H9 (cell line): ENCODE data around the gene CDAN1. TPM values are rescaled to one million over a fixed set of nuclear protein-coding genes. Genes with fewer than 3 reads are reported as not detected.
"Not testable (repeated sequence)": the region's sequence is repeated elsewhere in the genome, so short reads cannot be mapped to it uniquely, and the experiment has no call there.

Source experiments
- DNase-seq: peaks from one replicate; pipeline ENCODE4 v3.0.0-alpha.2; 2017
- H2AFZ ChIP-seq: one replicate; pipeline ENCODE4 v1.6.1; 2013; ENCODE audit warnings: mild to moderate bottlenecking, low read length, control low read depth, moderate library complexity
- H2AK5ac ChIP-seq: 2 replicates; pipeline ENCODE4 v1.6.1; 2013; ENCODE audit warnings: low read length, control low read depth, mixed read lengths; ENCODE audit not compliant: insufficient read length
- H2BK120ac ChIP-seq: one replicate; pipeline ENCODE4 v1.6.1; 2013; ENCODE audit warnings: low read depth, mild to moderate bottlenecking, low read length, control low read depth, inconsistent platforms; ENCODE audit not compliant: poor library complexity, severe bottlenecking
- H2BK12ac ChIP-seq: 2 replicates; pipeline ENCODE4 v1.6.1; 2013; ENCODE audit warnings: low read length, control low read depth, mixed read lengths, low read depth; ENCODE audit not compliant: insufficient read length
- H2BK15ac ChIP-seq: 2 replicates; pipeline ENCODE4 v1.6.1; 2013; ENCODE audit warnings: low read depth, low read length, control low read depth
- H2BK20ac ChIP-seq: one replicate; pipeline ENCODE4 v1.6.1; 2013; ENCODE audit warnings: low read depth, mild to moderate bottlenecking, low read length, control low read depth, inconsistent platforms; ENCODE audit not compliant: poor library complexity, severe bottlenecking
- H2BK5ac ChIP-seq: 2 replicates; pipeline ENCODE4 v1.6.1; 2013; ENCODE audit warnings: low read length, control low read depth, mixed read lengths; ENCODE audit not compliant: insufficient read length
- H3K14ac ChIP-seq: 2 replicates; pipeline ENCODE4 v1.6.1; 2013; ENCODE audit warnings: low read length, control low read depth; ENCODE audit not compliant: insufficient read depth
- H3K18ac ChIP-seq: 2 replicates; pipeline ENCODE4 v1.6.1; 2013; ENCODE audit warnings: low read depth, mild to moderate bottlenecking, mixed read lengths, low read length, control low read depth; ENCODE audit not compliant: insufficient read length
- H3K23ac ChIP-seq: 2 replicates; pipeline ENCODE4 v1.6.1; 2013; ENCODE audit warnings: low read length, control low read depth, mixed read lengths, low read depth; ENCODE audit not compliant: insufficient read length
- H3K23me2 ChIP-seq: 2 replicates; pipeline ENCODE4 v1.6.1; 2013; ENCODE audit warnings: low read depth, mild to moderate bottlenecking, mixed read lengths, low read length, control low read depth; ENCODE audit not compliant: insufficient read length, poor library complexity, severe bottlenecking
- H3K27ac ChIP-seq: 2 replicates; pipeline ENCODE4 v1.5.1; 2013; ENCODE audit warnings: low read length, control low read depth, mixed read lengths, low read depth; ENCODE audit not compliant: insufficient read length
- H3K27me3 ChIP-seq: 2 replicates; pipeline ENCODE4 v1.6.1; 2013; ENCODE audit warnings: low read length, control low read depth, inconsistent platforms; ENCODE audit not compliant: insufficient read depth
- H3K4ac ChIP-seq: 2 replicates; pipeline ENCODE4 v1.6.1; 2013; ENCODE audit warnings: low read depth, mild to moderate bottlenecking, control low read depth, inconsistent platforms, low read length, moderate library complexity
- H3K4me1 ChIP-seq: 2 replicates; pipeline ENCODE4 v1.6.1; 2013; ENCODE audit warnings: low read length, control low read depth, inconsistent platforms; ENCODE audit not compliant: insufficient read depth
- H3K4me2 ChIP-seq: 2 replicates; pipeline ENCODE4 v1.6.1; 2013; ENCODE audit warnings: low read length, control low read depth, mixed read lengths; ENCODE audit not compliant: insufficient read length, insufficient read depth
- H3K56ac ChIP-seq: 2 replicates; pipeline ENCODE4 v1.6.1; 2013; ENCODE audit warnings: low read depth, mild to moderate bottlenecking, mixed read lengths, low read length, control low read depth; ENCODE audit not compliant: insufficient read length
- H3K79me1 ChIP-seq: 2 replicates; pipeline ENCODE4 v1.6.1; 2013; ENCODE audit warnings: low read depth, mild to moderate bottlenecking, moderate library complexity, low read length, control low read depth, inconsistent platforms; ENCODE audit not compliant: insufficient read depth, poor library complexity, severe bottlenecking
- H3K79me2 ChIP-seq: 2 replicates; pipeline ENCODE4 v1.6.1; 2013; ENCODE audit warnings: low read length, control low read depth, inconsistent platforms; ENCODE audit not compliant: insufficient read depth
- H3K9ac ChIP-seq: 2 replicates; pipeline ENCODE4 v1.6.1; 2013; ENCODE audit warnings: low read length, control low read depth, mixed read lengths; ENCODE audit not compliant: insufficient read length; ENCODE audit errors: extremely low read depth
- H3K9me3 ChIP-seq: one replicate; pipeline ENCODE4 v1.6.1; 2013; ENCODE audit warnings: low read depth, low read length, inconsistent platforms; ENCODE audit not compliant: control insufficient read depth
- H3T11ph ChIP-seq: one replicate; pipeline ENCODE4 v1.6.1; 2013; ENCODE audit warnings: mild to moderate bottlenecking, low read length, control low read depth, inconsistent platforms
- H4K20me1 ChIP-seq: one replicate; pipeline ENCODE4 v1.6.1; 2013; ENCODE audit not compliant: control insufficient read depth, insufficient read length, insufficient read depth
- H4K5ac ChIP-seq: 2 replicates; pipeline ENCODE4 v1.6.1; 2013; ENCODE audit warnings: low read depth, mild to moderate bottlenecking, mixed read lengths, low read length, control low read depth; ENCODE audit not compliant: insufficient read length
- H4K8ac ChIP-seq: replicated peaks from 2 replicates; pipeline ENCODE4 v1.6.1; 2013; ENCODE audit warnings: low read length, control low read depth, mixed read lengths, low read depth; ENCODE audit not compliant: insufficient read length
- H4K91ac ChIP-seq: 2 replicates; pipeline ENCODE4 v1.6.1; 2013; ENCODE audit warnings: low read depth, mild to moderate bottlenecking, moderate library complexity, mixed read lengths, low read length, control low read depth; ENCODE audit not compliant: insufficient read length
- H3K27ac Mint-ChIP-seq, 3 experiments: 2 replicates in 2 of 3; 3 replicates in 1 of 3; pipeline ENCODE4 v1.8.0; 2020 to 2021; ENCODE audit warnings: mixed read lengths in 3 of 3, mild to moderate bottlenecking in 1 of 3, moderate library complexity in 1 of 3
- H3K27me3 Mint-ChIP-seq: 2 replicates; pipeline ENCODE4 v1.8.0; 2021; ENCODE audit warnings: low read depth, mild to moderate bottlenecking, moderate library complexity, mixed read lengths
- H3K36me3 Mint-ChIP-seq, 3 experiments: 2 replicates in 2 of 3; 3 replicates in 1 of 3; pipeline ENCODE4 v1.8.0; 2020 to 2021; ENCODE audit warnings: low read depth in 3 of 3, mixed read lengths in 3 of 3; ENCODE audit not compliant: insufficient read depth in 1 of 3
- H3K4me1 Mint-ChIP-seq, 2 experiments: 2 replicates each; pipeline ENCODE4 v1.8.0; 2020; ENCODE audit warnings: mixed read lengths in 2 of 2
- H3K4me3 Mint-ChIP-seq, 2 experiments: 2 replicates in 1 of 2; 3 replicates in 1 of 2; pipeline ENCODE4 v1.8.0; 2020 to 2021; ENCODE audit warnings: mild to moderate bottlenecking in 2 of 2, mixed read lengths in 2 of 2, moderate library complexity in 1 of 2
- H3K9me3 Mint-ChIP-seq, 2 experiments: 2 replicates in 1 of 2; 3 replicates in 1 of 2; pipeline ENCODE4 v1.8.0; 2020; ENCODE audit warnings: mild to moderate bottlenecking in 2 of 2, mixed read lengths in 2 of 2, moderate library complexity in 1 of 2
- CTCF ChIP-seq: fragments of 200-600 bp; sonication (generic); conservative IDR thresholded peaks from 3 replicates; pipeline ENCODE4 v1.8.0; 2021; ENCODE audit warnings: antibody characterized with exemption, mild to moderate bottlenecking
- WGBS: extraction: QIAGEN DNeasy Blood & Tissue Kit; methylation state at CpG from one replicate; pipeline ENCODE4 v1.1.7; 2013; ENCODE audit warnings: missing lambda C conversion rate, low lambda C conversion rate, mixed read lengths; ENCODE audit not compliant: insufficient read length; ENCODE audit errors: extremely low coverage; 5-methylcytosine and 5-hydroxymethylcytosine counted together
- total RNA-seq: library from RNA; stranded (reverse); gene quantifications from 2 replicates; pipeline ENCODE4 v1.2.1, GENCODE V29; 2021

Gene CDAN1
- total RNA-seq, 1 experiment from 2014 or later = 20.4 TPM

GRCh38 chr15:42772144-42772543 is 35.2 kb upstream of the CDAN1 start:
- no peak overlapping the region for H3K23ac ChIP-seq
- Mint-ChIP-seq H3K27ac (no peak overlapping the region), H3K4me1 (peaks cover 3 to 7% of the 10 kb centered on the region in 2 experiments; a peak in 1 of 4 replicates), H3K4me3 (no peak overlapping the region), H3K27me3 (no peaks in the 10 kb centered on the region), H3K36me3 (peaks cover 2 to 15% (median 5%) of the 10 kb centered on the region in 3 experiments; a peak in 5 of 7 replicates), H3K9me3 (no peaks in the 10 kb centered on the region; a peak in 1 of 5 replicates)
- no peak overlapping the region for H2BK20ac ChIP-seq
- no peaks in the 10 kb centered on the region for H3K23me2 ChIP-seq
- no peaks in the 10 kb centered on the region for H3K79me1 ChIP-seq
- WGBS = no CpG with 5 or more reads among the region's 2 CpGs
- H3K14ac ChIP-seq = no peak overlapping the region
- H3K9ac ChIP-seq = no peak overlapping the region
- H2AK5ac ChIP-seq = no peak overlapping the region
- no peaks in the 10 kb centered on the region for H4K20me1 ChIP-seq
- H3T11ph ChIP-seq = no peak overlapping the region
- no peak overlapping the region for H2BK5ac ChIP-seq
- no peak overlapping the region for H4K8ac ChIP-seq
- no peak overlapping the region for H2AFZ ChIP-seq
- no peaks in the 10 kb centered on the region for H3K4me1 ChIP-seq
- no peaks in the 10 kb centered on the region for H3K9me3 ChIP-seq
- no peak overlapping the region for H2BK120ac ChIP-seq
- H4K91ac ChIP-seq = no peak overlapping the region
- no peak for TF ChIP-seq CTCF
- H3K27ac ChIP-seq = no peak overlapping the region
- H3K4ac ChIP-seq = no peak overlapping the region
- H4K5ac ChIP-seq = no peak overlapping the region
- H2BK12ac ChIP-seq = no peak overlapping the region
- H2BK15ac ChIP-seq = no peak overlapping the region
- no peak overlapping the region for H3K18ac ChIP-seq
- H3K27me3 ChIP-seq = no peaks in the 10 kb centered on the region
- no peaks in the 10 kb centered on the region for H3K79me2 ChIP-seq
- no peak for DNase-seq
- no peak overlapping the region for H3K56ac ChIP-seq
- no peak overlapping the region for H3K4me2 ChIP-seq

GRCh38 chr15:42766109-42766508 is 29.2 kb upstream of the CDAN1 start:
- not testable (repeated sequence) for H2BK20ac ChIP-seq, H3K23me2 ChIP-seq, H2BK5ac ChIP-seq, H3K23ac ChIP-seq, H4K20me1 ChIP-seq, H3K4ac ChIP-seq, H2BK15ac ChIP-seq, H3K27ac Mint-ChIP-seq, H3T11ph ChIP-seq, H3K56ac ChIP-seq, H3K79me1 ChIP-seq, H4K91ac ChIP-seq, H2AFZ ChIP-seq, H4K5ac ChIP-seq, H4K8ac ChIP-seq, H2BK12ac ChIP-seq, H3K4me2 ChIP-seq, H3K27me3 ChIP-seq, H3K79me2 ChIP-seq, H3K27ac ChIP-seq, DNase-seq, H2BK120ac ChIP-seq, H2AK5ac ChIP-seq, H3K4me1 ChIP-seq, H3K9ac ChIP-seq, H3K18ac ChIP-seq, H3K9me3 ChIP-seq, H3K14ac ChIP-seq, H3K4me3 Mint-ChIP-seq, H3K27me3 Mint-ChIP-seq
- peaks cover 18 to 19% of the 10 kb centered on the region in 2 experiments for H3K9me3 Mint-ChIP-seq
- peaks cover 17 to 22% (median 20%) of the 10 kb centered on the region in 3 experiments for H3K36me3 Mint-ChIP-seq
- H3K4me1 Mint-ChIP-seq = peaks cover 13 to 15% of the 10 kb centered on the region in 2 experiments
- WGBS = no CpG with 5 or more reads among the region's 4 CpGs
